K562 (cell line): ENCODE results near the gene CHERP. TPM values are rescaled to one million over a fixed set of nuclear protein-coding genes. Genes with fewer than 3 reads are reported as not detected.

Experiments
- ATAC-seq: fragments of 200-7000 bp; cut with Tn5 transposase; 3 replicates; pipeline ENCODE4 v1.9.1; 2020; ENCODE audit warnings: moderate library complexity
- BruUV-seq: library from RNA; stranded (reverse); fragments of 400-500 nt; replicated peaks from 2 replicates; lab custom pipeline; 2021; lab: Mats Ljungman, UMichigan
- CTCF ChIA-PET: fragments of 300-600 bp; formaldehyde crosslinking; extraction: SDS; loops from one replicate; lab custom pipeline; 2021; ENCODE audit warnings: low intra/inter-chr PET ratio; lab: Yijun Ruan, JAX
- POLR2A ChIA-PET: fragments of 300-600, 350-650 bp; sonication (Branson Sonifier 250); formaldehyde crosslinking; extraction: SDS; loops from one replicate; lab custom pipeline; 2021; ENCODE audit warnings: antibody characterized with exemption, inconsistent platforms; lab: Yijun Ruan, JAX
- DNase-seq, 4 experiments: peaks; one replicate each; pipeline versions ENCODE4 v3.0.0 to v3.0.0-alpha.2; 2011 to 2018; ENCODE audit warnings: low spot score in 3 of 4, mixed read lengths in 3 of 4; ENCODE audit errors: extremely low read depth in 1 of 4
- FAIRE-seq: peaks from 2 replicates; lab custom pipeline; 2011; peaks lifted over from hg19 to GRCh38; lab: Jason Lieb, UNC
- H2AFZ ChIP-seq: 2 replicates; pipeline ENCODE4 v1.6.0; 2011; ENCODE audit warnings: low read depth, low read length, control low read depth, inconsistent platforms
- H3K27ac ChIP-seq: fragments of 200-600 bp; 3 replicates; pipeline ENCODE4 v1.8.0; 2011; ENCODE audit warnings: low read depth, mild to moderate bottlenecking, control low read depth, inconsistent platforms, low read length, moderate library complexity, mixed read lengths; ENCODE audit errors: extremely low read depth
- H3K27me3 ChIP-seq, 2 experiments: fragments of 300-600 bp in 1 of 2; 2 replicates in 1 of 2; 3 replicates in 1 of 2; pipeline versions ENCODE4 v1.6.0 to v1.8.0; 2011; ENCODE audit warnings: inconsistent platforms in 2 of 2, low read length in 2 of 2, mild to moderate bottlenecking in 1 of 2, mixed read lengths in 1 of 2, moderate library complexity in 1 of 2; ENCODE audit not compliant: control insufficient read depth in 2 of 2, insufficient read depth in 2 of 2
- H3K36me3 ChIP-seq: fragments of 300-600 bp; 3 replicates; pipeline ENCODE4 v1.8.0; 2011; ENCODE audit warnings: mild to moderate bottlenecking, low read length, inconsistent platforms; ENCODE audit not compliant: control insufficient read depth, insufficient read depth
- H3K4me1 ChIP-seq, 2 experiments: fragments of 200-600 bp in 1 of 2; replicated peaks in 1 of 2; 2 replicates in 1 of 2; 3 replicates in 1 of 2; pipeline versions ENCODE4 v1.5.1 to v1.8.0; 2011; ENCODE audit warnings: inconsistent platforms in 2 of 2, low read length in 2 of 2, mild to moderate bottlenecking in 1 of 2, mixed read lengths in 1 of 2, moderate library complexity in 1 of 2; ENCODE audit not compliant: control insufficient read depth in 2 of 2, insufficient read depth in 2 of 2
- H3K4me2 ChIP-seq: 2 replicates; pipeline ENCODE4 v1.6.1; 2011; ENCODE audit warnings: low read length, control low read depth, inconsistent platforms, mixed read lengths; ENCODE audit not compliant: insufficient read depth
- H3K4me3 ChIP-seq: fragments of 200-600 bp; sonication (generic), shearing (Covaris generic); 2 replicates; pipeline ENCODE4 v1.5.1; 2016; ENCODE audit warnings: control low read depth, inconsistent platforms
- H3K79me2 ChIP-seq: fragments of 200-600 bp; 3 replicates; pipeline ENCODE4 v1.8.0; 2011; ENCODE audit warnings: low read length, inconsistent platforms; ENCODE audit not compliant: control insufficient read depth, insufficient read depth
- H3K9ac ChIP-seq, 2 experiments: 2 replicates each; pipeline versions ENCODE4 v1.6.0 to v1.6.1; 2011; ENCODE audit warnings: low read depth in 2 of 2, low read length in 2 of 2, control low read depth in 1 of 2, inconsistent platforms in 1 of 2, mild to moderate bottlenecking in 1 of 2, mixed read lengths in 1 of 2; ENCODE audit not compliant: insufficient read depth in 1 of 2
- H3K9me1 ChIP-seq: one replicate; pipeline ENCODE4 v1.6.0; 2011; ENCODE audit warnings: inconsistent platforms, mild to moderate bottlenecking, low read length, moderate library complexity; ENCODE audit not compliant: control insufficient read depth, insufficient read depth
- H3K9me3 ChIP-seq: replicated peaks from 2 replicates; pipeline ENCODE4 v1.5.1; 2011; ENCODE audit warnings: low read depth, low read length, inconsistent platforms; ENCODE audit not compliant: control insufficient read depth, insufficient read depth
- H4K20me1 ChIP-seq: replicated peaks from 2 replicates; pipeline ENCODE4 v1.6.1; 2011; ENCODE audit warnings: low read length, inconsistent platforms, mixed read lengths; ENCODE audit not compliant: control insufficient read depth, insufficient read depth
- HMGN3 ChIP-seq: IDR thresholded peaks from 2 replicates; pipeline ENCODE4 v1.6.1; 2011; ENCODE audit warnings: borderline replicate concordance, low read depth, mild to moderate bottlenecking, mixed read lengths, low read length; ENCODE audit not compliant: insufficient read length; ENCODE audit errors: extremely low read depth
- KLF13 ChIP-seq: fragments of 450-650 bp; IDR thresholded peaks from 2 replicates; pipeline ENCODE4 v1.6.1; 2016; ENCODE audit warnings: missing genetic modification characterization, low read depth, mild to moderate bottlenecking, missing compliant biosample characterization, moderate library complexity, borderline replicate concordance
- POLR2G ChIP-seq: fragments of 200-400 bp; formaldehyde crosslinking; IDR thresholded peaks from 2 replicates; pipeline ENCODE4 v1.6.1; 2017; ENCODE audit warnings: low read depth, mild to moderate bottlenecking, antibody characterized with exemption, low read length, moderate library complexity
- RBM17 ChIP-seq: fragments of 200-400 bp; formaldehyde crosslinking; IDR thresholded peaks from 2 replicates; pipeline ENCODE4 v1.6.1; 2017; ENCODE audit warnings: low read depth, mild to moderate bottlenecking, low read length, borderline replicate concordance
- RHOXF2B ChIP-seq: fragments of 250-450 bp; sonication (Bioruptor Pico); conservative IDR thresholded peaks from 2 replicates; pipeline ENCODE4 v1.5.1; 2021
- SUPT5H ChIP-seq: fragments of 450-650 bp; IDR thresholded peaks from 2 replicates; pipeline ENCODE4 v1.6.1; 2016
- ZNF197 ChIP-seq: fragments of 200-800 bp; sonication (Bioruptor generic); IDR thresholded peaks from 2 replicates; pipeline ENCODE4 v1.6.1; 2016; ENCODE audit warnings: low read depth, missing genetic modification characterization, missing compliant biosample characterization
- ZNF584 ChIP-seq: fragments of 200-800 bp; sonication (Bioruptor generic); IDR thresholded peaks from 2 replicates; pipeline ENCODE4 v1.6.1; 2016; ENCODE audit warnings: low read depth, mild to moderate bottlenecking, missing genetic modification characterization, missing compliant biosample characterization
- WGBS: fragments of 100-300 bp; shearing (Covaris generic); methylation state at CpG from one replicate; pipeline ENCODE4 v1.1.6; 2016; ENCODE audit warnings: low coverage, mixed read lengths; ENCODE audit not compliant: insufficient coverage; ENCODE audit errors: missing lambda C conversion rate; 5-methylcytosine and 5-hydroxymethylcytosine counted together
- in situ Hi-C: fragments of 300-500 bp; cut with MboI; formaldehyde crosslinking; loops from 4 replicates; pipeline ENCODE4 v1.15.0; 2018; ENCODE audit warnings: inconsistent platforms, mixed read lengths
- intact Hi-C: fragments of 100-400 bp; cut with micrococcal nuclease; formaldehyde crosslinking; loops from 2 replicates; pipeline ENCODE4 v1.14.2; 2022
- polyA plus RNA-seq, 8 experiments: library from polyadenylated mRNA; depleted of rRNA in 4 of 8; stranded (reverse) in 5 of 8; unstranded in 3 of 8; fragments of >200 nt; fragmentation: Nextera tagmentation in 2 of 8; fragmentation: Illumina TruSeq in 1 of 8; extraction: Ambion mirVana in 2 of 8; extraction: Trizol in 1 of 8; gene quantifications; 2 replicates each; pipeline versions ENCODE4 v1.2.1 to v1.2.3, GENCODE V29; 2011 to 2014; ENCODE audit warnings: inconsistent platforms in 1 of 8, missing spikeins in 1 of 8
- total RNA-seq, 7 experiments: library from RNA; depleted of rRNA in 6 of 7; stranded (reverse); fragments of >200 nt in 6 of 7; fragmentation: Illumina TruSeq in 2 of 7; extraction: Trizol in 2 of 7; gene quantifications; 2 replicates each; pipeline versions ENCODE4 v1.2.1 to v1.2.3, GENCODE V29; 2011 to 2021; ENCODE audit warnings: low replicate concordance in 1 of 7

The CHERP gene
- total and polyA plus RNA-seq, 9 of the 15 experiments (the other 6 are each of a cell fraction or from before 2014, with no cell fraction given), result 0.60 to 85.1 (median 7.8) TPM

DNA sequence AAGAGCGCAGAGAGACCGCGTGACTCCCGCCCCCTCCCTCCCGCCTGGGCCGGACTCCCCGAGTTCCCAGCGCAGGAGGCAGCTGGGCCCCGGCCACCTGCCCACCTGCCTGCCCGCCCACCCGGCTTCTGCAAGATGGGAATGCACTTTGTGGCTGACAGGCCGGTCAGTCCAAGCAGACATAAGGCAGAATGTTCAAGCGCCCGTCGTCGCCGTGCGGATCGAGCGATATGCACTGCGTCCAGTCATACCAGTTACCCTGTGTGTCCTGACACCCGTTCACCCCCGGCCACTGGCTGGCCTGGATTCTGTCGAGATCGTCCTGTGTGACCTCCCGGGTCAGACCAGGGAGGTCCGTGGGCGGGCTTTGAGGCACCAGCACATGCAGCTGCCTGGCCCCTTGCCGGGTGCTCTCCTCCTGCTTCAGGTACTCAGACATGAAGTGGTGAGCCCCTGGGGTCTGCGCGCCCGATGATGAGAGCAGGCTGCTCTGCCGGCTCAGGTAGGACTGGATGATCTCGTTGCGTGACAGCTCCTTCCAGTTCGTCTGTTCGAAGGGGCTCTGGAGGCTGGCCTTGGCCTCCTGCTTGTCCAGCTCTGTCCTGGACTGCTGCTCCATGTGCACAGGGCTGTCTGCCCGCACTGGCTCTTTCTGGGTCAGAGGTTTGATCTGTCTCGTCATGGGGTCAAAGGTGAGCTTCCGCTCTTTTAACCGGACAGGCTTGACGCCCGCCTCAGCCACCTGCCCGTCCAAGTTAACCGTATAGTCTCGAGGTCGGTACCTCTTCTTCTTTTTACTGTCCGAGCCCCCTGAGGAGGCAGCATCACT, 33.8 kb upstream of the CHERP start:
- Histone ChIP-seq H3K9me1 (peaks cover 4% of the 10 kb centered on the region), H3K9ac (peak overlapping the region in 1 of 2 experiments; percentile 20; a peak in 1 of 4 replicates), H4K20me1 (peaks cover 13% of the 10 kb centered on the region; the same call in 1 of the 2 replicates), H3K9me3 (no peaks in the 10 kb centered on the region), H3K27ac (no peak overlapping the region), H3K79me2 (peaks cover 86% of the 10 kb centered on the region), H3K36me3 (peaks cover 68% of the 10 kb centered on the region; the same call in 2 of the 3 replicates), H3K4me3 (no peak overlapping the region), H3K27me3 (no peaks in the 10 kb centered on the region), H2AFZ (no peak overlapping the region), H3K4me2 (no peak overlapping the region), H3K4me1 (peaks cover 19 to 44% of the 10 kb centered on the region in 2 experiments; a peak in 4 of 5 replicates)
- CTCF ChIA-PET, result no interaction called here
- ATAC-seq, result no peak
- WGBS, result 90% methylated on average over 35 of the region's 48 CpGs
- POLR2A ChIA-PET, result interaction anchor here (1.1 kb wide), 1 partner anchor 8 kb away, joined by 3 read pairs; no protein-coding TSS in a partner anchor
- in situ Hi-C loops, result no loop called here
- BruUV-seq, result no TSS peak
- intact Hi-C loops, result no loop called here
- no peak for FAIRE-seq
- no peak for TF ChIP-seq ZNF584
- TF ChIP-seq HMGN3, result peak; percentile 15
- TF ChIP-seq SUPT5H, result no peak
- TF ChIP-seq RBM17, result no peak
- TF ChIP-seq KLF13 (tag), result no peak
- peak; percentile 17; the same call in 1 of the 2 replicates for TF ChIP-seq POLR2G
- no peak for TF ChIP-seq RHOXF2B (CRISPR knock-in tag)
- no peak for TF ChIP-seq ZNF197 (CRISPR knock-in tag)
- no peak for DNase-seq
